ENCODE measurements around the gene RPS2.

- TF ChIP-seq POLR2AphosphoS5 (IDR thresholded peaks at IDR 0.05; ENCODE audit: low read depth, low read length) (no peak), SIN3A (IDR thresholded peaks at IDR 0.05; ENCODE audit: borderline replicate concordance, insufficient read depth, low read length) (no peak), REST (IDR thresholded peaks at IDR 0.05; ENCODE audit: insufficient read depth in 1 of 2, low read depth in 2 of 2, low read length in 2 of 2) (no peak), TAF1 (IDR thresholded peaks at IDR 0.05; ENCODE audit: borderline replicate concordance, insufficient read depth, low read length) (no peak), FOXP2 (optimal IDR thresholded peaks at IDR 0.05; ENCODE audit: borderline replicate concordance, extremely low read depth, extremely low read length, insufficient read depth) (no peak)
Observed at GRCh38 chr16:1991135-1991551, 26.5 kb upstream of the RPS2 start.

All from PFSK-1 (cell line).